Liver (tissue), 9 donors: ENCODE data around the gene C2orf80. TPM values are rescaled to one million over a fixed set of nuclear protein-coding genes. Genes with fewer than 3 reads are reported as not detected.

Experiments used
- DNase-seq: peaks from one replicate; pipeline ENCODE4 v3.0.0-alpha.2; 2017; ENCODE audit warnings: low spot score
- H3K27ac ChIP-seq, 2 donors: one replicate each; pipeline ENCODE4 v1.7.0; 2013; ENCODE audit warnings: inconsistent platforms in 2 of 2, low read length in 2 of 2, control low read depth in 1 of 2, low read depth in 1 of 2, mild to moderate bottlenecking in 1 of 2
- H3K27me3 ChIP-seq, 4 donors: one replicate each; pipeline versions ENCODE4 v1.6.1 to v1.7.0; 2013; ENCODE audit warnings: low read length in 3 of 4, inconsistent platforms in 1 of 4, mild to moderate bottlenecking in 1 of 4, moderate library complexity in 1 of 4; ENCODE audit not compliant: control insufficient read depth in 4 of 4, insufficient read depth in 4 of 4
- H3K36me3 ChIP-seq, 4 donors: one replicate each; pipeline versions ENCODE4 v1.6.1 to v1.7.0; 2013; ENCODE audit warnings: low read length in 3 of 4, mild to moderate bottlenecking in 3 of 4, low read depth in 1 of 4, moderate library complexity in 1 of 4; ENCODE audit not compliant: control insufficient read depth in 4 of 4, insufficient read depth in 3 of 4
- H3K4me1 ChIP-seq, 4 donors: one replicate each; pipeline versions ENCODE4 v1.6.1 to v1.7.0; 2013; ENCODE audit warnings: low read length in 3 of 4, mild to moderate bottlenecking in 3 of 4, moderate library complexity in 1 of 4; ENCODE audit not compliant: control insufficient read depth in 4 of 4, insufficient read depth in 4 of 4
- H3K4me3 ChIP-seq, 3 donors: one replicate each; pipeline versions ENCODE4 v1.6.1 to v1.7.0; 2013; ENCODE audit warnings: low read length in 3 of 3, control low read depth in 1 of 3, low read depth in 1 of 3, mild to moderate bottlenecking in 1 of 3
- H3K9ac ChIP-seq, 2 donors: one replicate each; pipeline ENCODE4 v1.7.0; 2013; ENCODE audit warnings: low read length in 2 of 2, mild to moderate bottlenecking in 2 of 2, moderate library complexity in 2 of 2, control low read depth in 1 of 2, low read depth in 1 of 2
- H3K9me3 ChIP-seq, 4 donors: one replicate each; pipeline versions ENCODE4 v1.6.1 to v1.7.0; 2013; ENCODE audit warnings: low read length in 3 of 4; ENCODE audit not compliant: control insufficient read depth in 4 of 4
- EGR1 ChIP-seq, 2 donors: IDR thresholded peaks; 2 replicates each; pipeline ENCODE4 v1.6.1; 2016 to 2018; ENCODE audit warnings: antibody characterized with exemption in 2 of 2, low read depth in 2 of 2
- FOXA1 ChIP-seq: IDR thresholded peaks from 2 replicates; pipeline ENCODE4 v1.6.1; 2016; ENCODE audit warnings: antibody characterized with exemption
- JUND ChIP-seq, 2 donors: IDR thresholded peaks; 2 replicates each; pipeline ENCODE4 v1.6.1; 2016; ENCODE audit warnings: antibody characterized with exemption in 2 of 2
- NR2F2 ChIP-seq: IDR thresholded peaks from 2 replicates; pipeline ENCODE4 v1.6.1; 2016; ENCODE audit warnings: antibody characterized with exemption
- RAD21 ChIP-seq, 2 donors: IDR thresholded peaks; 2 replicates each; pipeline ENCODE4 v1.6.1; 2016; ENCODE audit warnings: antibody characterized with exemption in 2 of 2, mild to moderate bottlenecking in 2 of 2
- RXRA ChIP-seq, 2 donors: IDR thresholded peaks; 2 replicates each; pipeline ENCODE4 v1.6.1; 2017 to 2018; ENCODE audit warnings: antibody characterized with exemption in 2 of 2, mild to moderate bottlenecking in 1 of 2
- TAF1 ChIP-seq: conservative IDR thresholded peaks from 2 replicates; pipeline ENCODE4 v1.6.1; 2016; ENCODE audit warnings: antibody characterized with exemption, mild to moderate bottlenecking
- YY1 ChIP-seq: IDR thresholded peaks from 2 replicates; pipeline ENCODE4 v1.6.1; 2016; ENCODE audit warnings: antibody characterized with exemption, mild to moderate bottlenecking
- WGBS: extraction: QIAGEN DNeasy Blood & Tissue Kit; methylation state at CpG from one replicate; pipeline ENCODE4 v1.1.7; 2013; 5-methylcytosine and 5-hydroxymethylcytosine counted together
- polyA plus RNA-seq, 2 donors: library from polyadenylated mRNA; stranded (reverse) in 1 of 2; unstranded in 1 of 2; fragments of 200-250 nt in 1 of 2; fragments of >200 nt in 1 of 2; fragmentation: Nextera tagmentation in 1 of 2; extraction: Ambion mirVana in 1 of 2; gene quantifications; one replicate each; pipeline versions ENCODE4 v1.2.1 to v1.2.3, GENCODE V29; 2013 to 2015
- total RNA-seq, 2 donors: library from RNA; depleted of rRNA; stranded (reverse); fragments of >200 nt; gene quantifications; one replicate each; pipeline ENCODE4 v1.2.3, GENCODE V29; 2014
- TF ChIP-seq, protein P1 (sequence below): IDR thresholded peaks from 2 replicates; pipeline ENCODE4 v1.6.1; 2016; ENCODE audit warnings: antibody characterized with exemption
- TF ChIP-seq, protein P2 (sequence below): IDR thresholded peaks from 2 replicates; pipeline ENCODE4 v1.6.1; 2016; ENCODE audit warnings: antibody characterized with exemption
- TF ChIP-seq, protein P3 (sequence below): IDR thresholded peaks from 2 replicates; pipeline ENCODE4 v1.6.1; 2016; ENCODE audit warnings: antibody characterized with exemption, mild to moderate bottlenecking
- TF ChIP-seq, protein P4 (sequence below): fragments of 150-350 bp; IDR thresholded peaks from 2 replicates; pipeline ENCODE4 v1.5.1; 2017; ENCODE audit warnings: improper control_type of control experiment, low read depth, low read length; ENCODE audit not compliant: missing input control
- donor health status: healthy.
- donor health status: healthy.
- donor health status: healthy.
- donor health status: healthy.
- donor health status: healthy.

Gene C2orf80
- total and polyA plus RNA-seq, 4 donors = not detected

DNA sequence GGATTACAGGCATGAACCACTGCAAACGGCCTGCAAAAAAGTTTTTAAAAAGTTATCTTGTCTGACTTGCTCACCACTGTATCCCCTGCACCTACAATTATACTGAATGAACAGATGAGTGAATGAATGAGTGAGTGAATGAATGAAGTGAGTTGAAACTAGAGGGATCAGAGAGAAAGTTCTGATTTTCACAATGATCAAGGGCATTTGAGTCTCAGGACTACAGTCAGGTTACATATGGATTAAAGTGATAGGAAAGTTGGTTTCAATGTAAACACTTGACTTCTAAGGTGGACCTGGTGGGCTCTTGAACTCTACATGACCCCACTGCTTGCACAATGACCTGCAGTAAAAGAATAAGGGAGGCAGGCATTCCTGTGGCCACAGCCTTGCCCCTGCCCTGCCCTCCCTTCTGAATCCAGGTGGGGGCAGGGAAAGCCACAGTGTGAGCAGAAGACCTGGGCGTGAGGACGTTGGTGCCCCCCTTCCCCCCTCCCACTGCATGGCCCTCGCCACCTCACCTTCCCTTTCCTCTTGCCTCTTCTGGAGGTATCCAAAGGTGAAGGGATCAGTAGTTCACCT lies 10.7 kb downstream of the C2orf80 start:
- Histone ChIP-seq H3K4me1 (peaks cover 1 to 16% (median 11%) of the 10 kb centered on the region in 4 donors), H3K36me3 (no peaks in the 10 kb centered on the region), H3K9me3 (no peaks in the 10 kb centered on the region), H3K4me3 (no peak overlapping the region), H3K27ac (no peak overlapping the region), H3K27me3 (no peaks in the 10 kb centered on the region), H3K9ac (no peak overlapping the region)
- no peak for DNase-seq
- TF ChIP-seq RAD21 (IDR thresholded peaks at IDR 0.05) (no peak), JUND (IDR thresholded peaks at IDR 0.05) (no peak), FOXA1 (no peak), EGR1 (IDR thresholded peaks at IDR 0.05; ENCODE audit: low read depth in 2 of 2) (no peak), TAF1 (no peak), YY1 (no peak), RXRA (IDR thresholded peaks at IDR 0.05) (no peak), NR2F2 (no peak)
- TF ChIP-seq, protein P1, sequence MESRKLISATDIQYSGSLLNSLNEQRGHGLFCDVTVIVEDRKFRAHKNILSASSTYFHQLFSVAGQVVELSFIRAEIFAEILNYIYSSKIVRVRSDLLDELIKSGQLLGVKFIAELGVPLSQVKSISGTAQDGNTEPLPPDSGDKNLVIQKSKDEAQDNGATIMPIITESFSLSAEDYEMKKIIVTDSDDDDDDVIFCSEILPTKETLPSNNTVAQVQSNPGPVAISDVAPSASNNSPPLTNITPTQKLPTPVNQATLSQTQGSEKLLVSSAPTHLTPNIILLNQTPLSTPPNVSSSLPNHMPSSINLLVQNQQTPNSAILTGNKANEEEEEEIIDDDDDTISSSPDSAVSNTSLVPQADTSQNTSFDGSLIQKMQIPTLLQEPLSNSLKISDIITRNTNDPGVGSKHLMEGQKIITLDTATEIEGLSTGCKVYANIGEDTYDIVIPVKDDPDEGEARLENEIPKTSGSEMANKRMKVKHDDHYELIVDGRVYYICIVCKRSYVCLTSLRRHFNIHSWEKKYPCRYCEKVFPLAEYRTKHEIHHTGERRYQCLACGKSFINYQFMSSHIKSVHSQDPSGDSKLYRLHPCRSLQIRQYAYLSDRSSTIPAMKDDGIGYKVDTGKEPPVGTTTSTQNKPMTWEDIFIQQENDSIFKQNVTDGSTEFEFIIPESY = no peak
- TF ChIP-seq, protein P2, sequence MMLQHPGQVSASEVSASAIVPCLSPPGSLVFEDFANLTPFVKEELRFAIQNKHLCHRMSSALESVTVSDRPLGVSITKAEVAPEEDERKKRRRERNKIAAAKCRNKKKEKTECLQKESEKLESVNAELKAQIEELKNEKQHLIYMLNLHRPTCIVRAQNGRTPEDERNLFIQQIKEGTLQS = no peak
- TF ChIP-seq, protein P3, sequence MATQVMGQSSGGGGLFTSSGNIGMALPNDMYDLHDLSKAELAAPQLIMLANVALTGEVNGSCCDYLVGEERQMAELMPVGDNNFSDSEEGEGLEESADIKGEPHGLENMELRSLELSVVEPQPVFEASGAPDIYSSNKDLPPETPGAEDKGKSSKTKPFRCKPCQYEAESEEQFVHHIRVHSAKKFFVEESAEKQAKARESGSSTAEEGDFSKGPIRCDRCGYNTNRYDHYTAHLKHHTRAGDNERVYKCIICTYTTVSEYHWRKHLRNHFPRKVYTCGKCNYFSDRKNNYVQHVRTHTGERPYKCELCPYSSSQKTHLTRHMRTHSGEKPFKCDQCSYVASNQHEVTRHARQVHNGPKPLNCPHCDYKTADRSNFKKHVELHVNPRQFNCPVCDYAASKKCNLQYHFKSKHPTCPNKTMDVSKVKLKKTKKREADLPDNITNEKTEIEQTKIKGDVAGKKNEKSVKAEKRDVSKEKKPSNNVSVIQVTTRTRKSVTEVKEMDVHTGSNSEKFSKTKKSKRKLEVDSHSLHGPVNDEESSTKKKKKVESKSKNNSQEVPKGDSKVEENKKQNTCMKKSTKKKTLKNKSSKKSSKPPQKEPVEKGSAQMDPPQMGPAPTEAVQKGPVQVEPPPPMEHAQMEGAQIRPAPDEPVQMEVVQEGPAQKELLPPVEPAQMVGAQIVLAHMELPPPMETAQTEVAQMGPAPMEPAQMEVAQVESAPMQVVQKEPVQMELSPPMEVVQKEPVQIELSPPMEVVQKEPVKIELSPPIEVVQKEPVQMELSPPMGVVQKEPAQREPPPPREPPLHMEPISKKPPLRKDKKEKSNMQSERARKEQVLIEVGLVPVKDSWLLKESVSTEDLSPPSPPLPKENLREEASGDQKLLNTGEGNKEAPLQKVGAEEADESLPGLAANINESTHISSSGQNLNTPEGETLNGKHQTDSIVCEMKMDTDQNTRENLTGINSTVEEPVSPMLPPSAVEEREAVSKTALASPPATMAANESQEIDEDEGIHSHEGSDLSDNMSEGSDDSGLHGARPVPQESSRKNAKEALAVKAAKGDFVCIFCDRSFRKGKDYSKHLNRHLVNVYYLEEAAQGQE = no peak
- TF ChIP-seq, protein P4, sequence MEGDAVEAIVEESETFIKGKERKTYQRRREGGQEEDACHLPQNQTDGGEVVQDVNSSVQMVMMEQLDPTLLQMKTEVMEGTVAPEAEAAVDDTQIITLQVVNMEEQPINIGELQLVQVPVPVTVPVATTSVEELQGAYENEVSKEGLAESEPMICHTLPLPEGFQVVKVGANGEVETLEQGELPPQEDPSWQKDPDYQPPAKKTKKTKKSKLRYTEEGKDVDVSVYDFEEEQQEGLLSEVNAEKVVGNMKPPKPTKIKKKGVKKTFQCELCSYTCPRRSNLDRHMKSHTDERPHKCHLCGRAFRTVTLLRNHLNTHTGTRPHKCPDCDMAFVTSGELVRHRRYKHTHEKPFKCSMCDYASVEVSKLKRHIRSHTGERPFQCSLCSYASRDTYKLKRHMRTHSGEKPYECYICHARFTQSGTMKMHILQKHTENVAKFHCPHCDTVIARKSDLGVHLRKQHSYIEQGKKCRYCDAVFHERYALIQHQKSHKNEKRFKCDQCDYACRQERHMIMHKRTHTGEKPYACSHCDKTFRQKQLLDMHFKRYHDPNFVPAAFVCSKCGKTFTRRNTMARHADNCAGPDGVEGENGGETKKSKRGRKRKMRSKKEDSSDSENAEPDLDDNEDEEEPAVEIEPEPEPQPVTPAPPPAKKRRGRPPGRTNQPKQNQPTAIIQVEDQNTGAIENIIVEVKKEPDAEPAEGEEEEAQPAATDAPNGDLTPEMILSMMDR = no peak
- WGBS = 63% methylated on average over 4 of the region's 4 CpGs

DNA sequence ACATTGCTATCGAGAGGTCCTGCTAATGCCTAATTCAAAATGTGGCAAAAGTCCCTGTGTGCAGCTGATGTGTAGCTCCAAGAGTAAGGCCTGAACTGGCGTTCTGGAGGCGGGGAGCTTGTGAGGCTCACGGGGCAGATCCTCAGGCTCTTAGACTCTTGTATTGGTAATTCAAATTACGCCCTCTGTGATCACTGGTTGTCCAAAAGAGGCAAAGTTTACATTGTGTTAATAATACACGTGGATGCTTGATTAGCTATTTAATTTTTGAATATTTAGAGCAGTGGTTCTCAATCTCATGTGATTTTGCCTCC lies 14.0 kb downstream of the C2orf80 start:
- Histone ChIP-seq H3K27me3 (no peaks in the 10 kb centered on the region), H3K27ac (peak overlapping the region in 1 of 2 donors; percentile 41), H3K36me3 (no peaks in the 10 kb centered on the region), H3K4me3 (no peak overlapping the region), H3K9me3 (no peaks in the 10 kb centered on the region), H3K9ac (no peak overlapping the region), H3K4me1 (peaks cover 1 to 8% (median 4%) of the 10 kb centered on the region in 4 donors)
- no peak for TF ChIP-seq NR2F2
- DNase-seq = no peak
- 47% methylated on average over 6 of the region's 6 CpGs for WGBS
